Nephron (organoid): ENCODE data around the gene ISCU.

Experiments used
- H3K27ac Mint-ChIP-seq, 3 experiments: 2 replicates each; pipeline ENCODE4 v1.8.0; 2020; ENCODE audit warnings: mixed read lengths in 3 of 3, mild to moderate bottlenecking in 2 of 3, moderate library complexity in 1 of 3
- H3K27me3 Mint-ChIP-seq: 2 replicates; pipeline ENCODE4 v1.8.0; 2021; ENCODE audit warnings: low read depth, mild to moderate bottlenecking, moderate library complexity, mixed read lengths
- H3K36me3 Mint-ChIP-seq: 2 replicates; pipeline ENCODE4 v1.8.0; 2020; ENCODE audit warnings: low read depth, mixed read lengths
- H3K4me1 Mint-ChIP-seq: 2 replicates; pipeline ENCODE4 v1.8.0; 2020; ENCODE audit warnings: mixed read lengths
- H3K4me3 Mint-ChIP-seq, 3 experiments: 2 replicates each; pipeline ENCODE4 v1.8.0; 2020; ENCODE audit warnings: mild to moderate bottlenecking in 3 of 3, mixed read lengths in 3 of 3, moderate library complexity in 2 of 3
- H3K9me3 Mint-ChIP-seq: 2 replicates; pipeline ENCODE4 v1.8.0; 2020; ENCODE audit warnings: mixed read lengths
- TF ChIP-seq, protein P1 (sequence below), 3 experiments: fragments of 200-600 bp; sonication (generic); IDR thresholded peaks; one replicate each; pipeline ENCODE4 v1.5.0; 2021; ENCODE audit warnings: antibody characterized with exemption in 3 of 3; ENCODE audit not compliant: unreplicated experiment in 3 of 3

The ISCU gene

DNA sequence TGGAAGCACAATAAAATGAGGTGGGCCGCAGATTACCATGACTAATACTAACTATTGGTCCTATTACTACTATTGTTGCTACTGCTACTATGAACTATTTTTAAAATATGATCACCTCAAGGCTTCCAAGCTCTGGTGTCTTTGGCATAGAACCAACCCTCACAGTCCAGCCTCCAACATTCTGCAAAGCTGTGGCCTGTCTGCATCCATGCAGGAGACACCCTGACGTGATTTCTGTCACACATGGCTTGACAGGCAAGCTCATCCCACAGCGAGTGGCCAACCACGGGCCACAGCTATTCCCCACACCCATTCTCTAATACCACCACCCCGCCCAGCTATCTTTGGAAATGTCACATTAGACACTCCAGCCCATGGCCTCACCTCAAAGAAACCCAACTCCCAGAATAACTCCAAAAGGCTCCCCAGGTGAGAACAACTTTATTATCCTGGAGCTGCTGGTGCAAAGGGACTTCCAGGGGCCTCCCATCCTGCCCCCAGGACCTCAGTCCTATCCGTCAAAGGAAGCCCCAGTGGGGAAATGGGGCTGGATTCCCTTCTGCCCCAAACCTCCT, 14.4 kb downstream of the ISCU start:
- Mint-ChIP-seq H3K27ac (peak overlapping the region in 1 of 3 experiments; percentile 66), H3K4me1 (peaks cover 55% of the 10 kb centered on the region), H3K9me3 (no peaks in the 10 kb centered on the region), H3K27me3 (peaks cover 4% of the 10 kb centered on the region), H3K4me3 (no peak overlapping the region), H3K36me3 (no peaks in the 10 kb centered on the region)
- TF ChIP-seq, protein P1, sequence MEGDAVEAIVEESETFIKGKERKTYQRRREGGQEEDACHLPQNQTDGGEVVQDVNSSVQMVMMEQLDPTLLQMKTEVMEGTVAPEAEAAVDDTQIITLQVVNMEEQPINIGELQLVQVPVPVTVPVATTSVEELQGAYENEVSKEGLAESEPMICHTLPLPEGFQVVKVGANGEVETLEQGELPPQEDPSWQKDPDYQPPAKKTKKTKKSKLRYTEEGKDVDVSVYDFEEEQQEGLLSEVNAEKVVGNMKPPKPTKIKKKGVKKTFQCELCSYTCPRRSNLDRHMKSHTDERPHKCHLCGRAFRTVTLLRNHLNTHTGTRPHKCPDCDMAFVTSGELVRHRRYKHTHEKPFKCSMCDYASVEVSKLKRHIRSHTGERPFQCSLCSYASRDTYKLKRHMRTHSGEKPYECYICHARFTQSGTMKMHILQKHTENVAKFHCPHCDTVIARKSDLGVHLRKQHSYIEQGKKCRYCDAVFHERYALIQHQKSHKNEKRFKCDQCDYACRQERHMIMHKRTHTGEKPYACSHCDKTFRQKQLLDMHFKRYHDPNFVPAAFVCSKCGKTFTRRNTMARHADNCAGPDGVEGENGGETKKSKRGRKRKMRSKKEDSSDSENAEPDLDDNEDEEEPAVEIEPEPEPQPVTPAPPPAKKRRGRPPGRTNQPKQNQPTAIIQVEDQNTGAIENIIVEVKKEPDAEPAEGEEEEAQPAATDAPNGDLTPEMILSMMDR (IDR thresholded peaks at IDR 0.05; ENCODE audit: unreplicated experiment in 3 of 3): no peak

DNA sequence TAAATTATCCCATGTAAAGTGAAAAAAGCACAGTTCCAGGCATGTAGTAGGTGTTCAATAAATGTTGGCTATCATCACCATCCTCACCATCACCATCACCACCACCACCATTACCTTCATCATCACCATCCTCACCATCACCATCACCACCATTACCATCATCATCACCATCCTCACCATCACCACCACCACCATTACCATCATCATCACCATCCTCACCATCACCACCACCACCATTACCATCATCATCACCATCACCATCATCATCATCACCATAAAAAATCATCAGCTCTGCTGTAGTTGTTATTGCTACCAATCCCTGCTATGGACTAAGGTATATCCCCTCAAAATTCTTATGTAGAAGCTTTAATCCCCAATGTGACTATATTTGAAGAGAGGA, 15.1 kb downstream of the ISCU start:
- Mint-ChIP-seq H3K27ac (peak overlapping the region in 1 of 3 experiments; percentile 12), H3K4me1 (peaks cover 48% of the 10 kb centered on the region), H3K36me3 (no peaks in the 10 kb centered on the region), H3K9me3 (no peaks in the 10 kb centered on the region), H3K4me3 (no peak overlapping the region), H3K27me3 (peaks cover 4% of the 10 kb centered on the region)
- TF ChIP-seq, protein P1 (IDR thresholded peaks at IDR 0.05; ENCODE audit: unreplicated experiment in 3 of 3): no peak

DNA sequence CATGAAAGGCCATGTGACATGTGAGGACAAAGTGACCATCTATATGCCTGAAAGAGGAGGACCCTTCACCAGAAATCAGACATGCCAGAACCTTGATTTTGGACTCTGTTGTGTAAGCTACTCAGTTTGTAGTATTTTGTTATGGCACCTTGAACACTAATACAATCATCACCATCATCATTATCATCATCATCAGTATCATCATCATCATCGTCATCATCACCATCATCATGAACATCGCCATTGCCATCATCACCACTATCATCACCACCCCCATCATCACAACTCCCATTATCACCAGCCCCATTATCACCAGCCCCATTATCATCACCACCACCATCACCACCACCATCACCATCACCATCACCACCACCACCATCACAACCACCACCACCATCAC, 15.9 kb downstream of the ISCU start:
- peaks cover 51% of the 10 kb centered on the region for H3K4me1 Mint-ChIP-seq
- H3K9me3 Mint-ChIP-seq: no peaks in the 10 kb centered on the region
- peaks cover 4% of the 10 kb centered on the region for H3K27me3 Mint-ChIP-seq
- TF ChIP-seq, protein P1 (IDR thresholded peaks at IDR 0.05; ENCODE audit: unreplicated experiment in 3 of 3): no peak
- no peaks in the 10 kb centered on the region for H3K36me3 Mint-ChIP-seq
- H3K4me3 Mint-ChIP-seq: no peak overlapping the region
- peak overlapping the region; percentile 88 to 96 (median 90) for H3K27ac Mint-ChIP-seq

DNA sequence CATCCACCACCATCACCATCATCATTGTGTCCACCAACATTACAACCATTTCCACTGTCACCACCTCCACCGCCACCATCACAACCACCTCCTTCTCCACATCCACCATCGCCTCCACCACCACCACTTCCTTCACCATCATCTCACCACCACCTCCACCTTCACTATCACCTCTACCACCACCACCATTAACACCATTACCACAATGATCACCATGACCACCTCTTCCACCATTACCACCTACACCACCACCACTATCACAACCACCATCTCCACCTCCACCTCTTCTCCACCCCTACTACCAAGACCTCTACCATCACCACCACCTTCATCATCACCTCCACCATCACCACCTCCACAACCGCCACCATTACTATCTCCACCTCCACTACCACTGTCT, 16.4 kb downstream of the ISCU start:
- Mint-ChIP-seq H3K9me3 (no peaks in the 10 kb centered on the region), H3K27me3 (peaks cover 4% of the 10 kb centered on the region), H3K36me3 (no peaks in the 10 kb centered on the region), H3K4me3 (peak overlapping the region in 1 of 3 experiments; percentile 22), H3K4me1 (peaks cover 55% of the 10 kb centered on the region), H3K27ac (peak overlapping the region; percentile 88 to 96 (median 90))
- TF ChIP-seq, protein P1 (IDR thresholded peaks at IDR 0.05; ENCODE audit: unreplicated experiment in 3 of 3): no peak

DNA sequence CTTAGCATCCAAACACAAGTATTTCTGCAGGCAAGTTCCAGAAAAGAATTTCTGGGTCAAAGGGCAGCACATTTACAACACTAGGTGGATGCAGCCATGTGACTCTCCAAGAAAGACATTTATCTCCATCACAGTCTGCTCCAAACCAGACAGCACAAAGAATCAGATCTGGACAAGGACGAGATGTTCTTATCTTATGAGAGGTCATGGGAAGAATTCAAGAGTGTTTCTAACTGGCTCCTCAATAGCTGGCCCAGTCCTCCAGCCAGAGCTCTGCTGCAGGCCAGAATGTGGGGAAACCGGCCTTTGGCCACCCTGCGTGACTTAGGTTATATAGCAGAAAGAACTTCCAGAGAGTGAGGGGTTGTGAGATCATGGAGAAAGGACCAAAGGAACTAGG, 18.1 kb downstream of the ISCU start:
- Mint-ChIP-seq H3K27me3 (no peaks in the 10 kb centered on the region), H3K4me1 (peaks cover 65% of the 10 kb centered on the region), H3K36me3 (no peaks in the 10 kb centered on the region), H3K9me3 (no peaks in the 10 kb centered on the region), H3K27ac (peak overlapping the region; percentile 67 to 96 (median 90)), H3K4me3 (peak overlapping the region in 1 of 3 experiments; percentile 44)
- TF ChIP-seq, protein P1 (IDR thresholded peaks at IDR 0.05; ENCODE audit: unreplicated experiment in 3 of 3): no peak
